Measurements from ENCODE around the gene DAGLA.
"Not testable (repeated sequence)": the region's sequence is repeated elsewhere in the genome, so short reads cannot be mapped to it uniquely, and the experiment has no call there.

DAGLA gene

DNA sequence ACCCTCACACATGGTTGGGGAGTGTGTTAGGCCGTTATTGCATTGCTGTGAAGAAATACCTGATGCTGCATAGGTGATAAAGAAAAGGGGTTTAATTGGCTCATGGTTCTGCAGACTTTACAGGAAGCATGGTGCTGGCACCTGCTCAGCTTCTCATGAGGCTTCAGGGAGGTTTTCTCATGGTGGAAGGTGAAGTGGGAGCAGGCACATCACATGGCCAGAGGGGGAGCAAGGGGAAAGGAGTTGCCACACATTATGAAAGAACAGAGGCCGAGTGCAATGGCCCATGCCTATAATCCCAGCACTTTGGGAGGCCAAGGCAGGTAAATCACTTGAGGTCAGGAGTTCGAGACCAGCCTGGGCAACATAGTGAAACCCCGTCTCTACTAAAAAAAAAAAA, 19.2 kb upstream of the DAGLA start:
- not testable (repeated sequence) for DNase-seq

DNA sequence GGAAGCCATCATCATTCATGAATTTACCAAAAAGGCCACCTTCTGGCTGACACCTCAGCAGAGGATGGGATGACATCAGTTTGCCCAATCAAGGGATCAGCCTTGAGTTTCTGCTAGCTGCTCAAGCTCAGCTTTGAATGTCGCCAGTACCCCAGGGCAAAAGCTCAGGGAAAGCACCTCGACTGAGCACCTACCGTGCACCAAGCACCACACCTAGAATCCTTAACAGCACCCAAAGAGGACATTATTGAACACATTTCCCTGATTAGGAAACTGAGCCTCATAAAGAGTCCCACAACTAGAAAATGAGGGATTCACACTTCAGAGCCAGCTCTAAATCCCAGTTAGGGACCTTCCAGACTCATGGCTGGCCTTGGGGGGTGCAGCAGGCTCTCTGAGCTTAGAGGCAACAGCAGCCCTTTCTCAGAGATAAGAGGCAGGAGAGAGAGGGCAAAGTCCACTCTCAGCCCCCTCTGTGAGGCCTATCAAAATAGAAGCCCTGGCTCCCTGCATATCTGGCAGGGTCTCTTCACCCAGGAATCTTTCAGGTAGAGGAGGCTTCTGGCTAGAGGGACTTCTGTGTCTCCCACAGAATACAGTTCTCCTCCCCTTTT, 13.4 kb upstream of the DAGLA start:
- DNase-seq: no peak

DNA sequence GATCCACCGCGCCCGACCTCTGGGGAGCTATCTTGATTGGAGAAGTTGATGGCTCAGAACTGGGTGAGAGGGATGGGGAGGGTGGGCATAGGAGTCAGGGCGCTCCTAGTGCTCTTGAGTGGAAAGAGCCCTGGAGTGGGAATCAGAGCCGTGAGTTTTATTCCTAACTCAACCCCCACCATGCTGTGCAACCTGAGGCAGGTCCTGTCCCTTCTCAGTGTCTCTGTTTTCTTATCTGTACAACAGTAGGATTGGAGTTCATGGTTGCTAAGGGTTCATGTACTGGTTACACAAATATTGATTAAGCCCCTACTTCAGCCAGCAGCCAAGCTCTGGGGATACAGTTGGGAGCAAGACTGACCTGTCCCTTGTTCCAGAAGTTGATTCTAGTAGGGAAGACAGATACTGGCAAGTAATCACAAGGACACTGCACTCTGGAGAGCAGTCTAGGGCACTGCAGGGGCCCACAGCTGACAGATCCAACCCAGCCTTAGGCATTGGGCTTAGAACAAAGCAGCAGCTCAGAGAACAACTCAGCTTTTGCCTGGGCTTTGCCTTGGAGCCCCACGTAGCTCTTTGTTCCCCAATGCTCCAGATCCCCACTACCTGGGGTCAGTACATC, 12.4 kb upstream of the DAGLA start:
- DNase-seq: no peak

DNA sequence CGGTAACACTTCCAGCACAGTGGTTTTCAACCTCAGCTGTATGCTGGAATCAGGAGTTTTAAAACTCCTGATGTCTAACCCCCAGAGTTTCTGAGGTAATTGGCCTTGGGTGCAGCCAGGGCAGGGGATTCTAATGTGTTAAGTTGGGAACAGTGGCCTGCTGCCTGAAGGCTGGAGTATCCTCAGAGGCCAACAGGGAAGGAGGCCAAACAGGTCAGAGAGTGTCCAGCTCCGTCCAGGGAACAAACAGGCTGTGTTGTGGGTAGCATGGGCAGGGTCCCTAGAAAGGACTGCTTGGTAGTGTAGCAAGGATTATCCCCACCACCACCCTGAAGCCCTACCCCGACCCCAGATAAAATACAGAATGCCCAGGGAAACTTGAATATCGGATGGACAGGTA, 10.8 kb upstream of the DAGLA start:
- DNase-seq: no peak

DNA sequence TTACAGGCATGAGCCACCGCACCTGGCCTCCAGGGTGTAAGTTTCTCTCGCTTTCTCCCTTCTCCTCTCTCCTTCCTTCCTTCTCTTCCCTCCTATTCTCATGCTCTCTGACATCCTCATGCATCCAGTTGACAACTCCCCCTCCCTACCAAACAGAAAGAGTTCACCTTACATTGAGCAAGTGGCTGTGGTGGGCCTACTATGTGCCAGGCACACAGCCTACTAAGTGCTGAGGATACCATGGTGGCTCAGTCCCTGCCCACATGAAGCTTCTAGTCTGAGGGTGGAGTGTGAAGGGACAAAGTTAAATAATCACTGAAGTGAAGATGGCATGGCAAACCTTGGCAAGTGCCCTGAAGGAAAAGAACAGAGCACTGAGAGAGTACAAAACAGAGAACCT, 9.6 kb upstream of the DAGLA start:
- no peak for DNase-seq

DNA sequence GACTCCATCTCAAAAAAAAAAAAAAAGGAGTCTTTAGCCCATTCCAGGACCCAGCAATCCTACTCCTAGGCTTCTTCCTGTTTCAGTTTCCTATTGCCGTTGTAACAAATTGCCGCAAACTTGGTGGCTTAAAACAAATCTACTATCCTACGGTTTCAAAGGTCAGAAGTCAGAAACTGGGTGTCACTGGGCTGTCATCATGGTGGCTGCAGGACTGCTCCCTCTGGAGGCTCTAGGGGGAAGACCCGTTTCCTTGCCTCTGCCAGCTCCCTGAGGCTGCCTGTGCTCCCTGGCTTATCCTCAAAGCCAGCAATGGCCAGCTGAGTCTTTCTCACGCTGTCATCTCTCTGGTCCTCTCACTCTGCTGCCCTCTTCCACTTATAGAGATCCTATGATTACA, 8.7 kb upstream of the DAGLA start:
- DNase-seq: peak; percentile 31

DNA sequence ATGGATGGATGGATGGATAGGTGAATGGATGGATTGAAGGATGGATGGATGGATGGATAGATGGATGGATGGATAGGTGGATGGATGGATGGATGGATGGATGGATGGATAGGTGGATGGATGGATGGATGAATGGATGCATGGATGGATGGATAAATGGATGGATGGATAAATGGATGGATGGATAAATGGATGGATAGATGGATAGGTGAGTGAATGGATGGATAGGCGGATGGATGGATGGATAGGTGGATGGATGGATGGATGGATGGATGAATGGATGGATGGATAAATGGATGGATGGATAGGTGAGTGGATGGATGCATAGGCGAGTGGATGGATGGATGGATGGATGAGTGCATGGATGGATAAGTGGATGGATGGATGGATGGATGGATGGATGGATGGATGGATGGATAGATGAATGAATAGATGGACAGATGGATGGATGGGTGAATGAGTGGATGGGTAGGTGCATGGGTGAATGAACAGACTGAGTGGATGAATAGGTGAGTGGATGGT, 6.2 kb upstream of the DAGLA start:
- not testable (repeated sequence) for DNase-seq

DNA sequence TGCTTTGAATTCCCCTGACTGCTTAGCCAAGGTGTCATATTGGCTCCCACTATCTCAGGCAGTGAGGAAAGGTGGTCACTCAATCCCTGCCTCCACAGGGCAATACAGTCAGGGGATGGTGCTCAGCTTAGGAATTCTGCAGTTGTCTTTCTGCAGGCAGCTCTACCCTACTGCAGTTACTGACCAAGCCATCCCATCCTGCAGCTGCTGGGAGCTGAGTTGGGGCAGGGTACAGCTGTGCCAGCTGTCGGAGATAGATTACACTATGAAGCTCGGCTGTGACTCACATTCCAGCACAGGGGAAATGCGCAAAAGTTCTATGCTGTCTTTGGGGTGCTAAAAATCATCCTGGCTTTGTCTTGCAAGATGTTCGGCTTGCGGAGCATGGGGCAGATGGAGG, 4.4 kb upstream of the DAGLA start:
- no peak for DNase-seq

DNA sequence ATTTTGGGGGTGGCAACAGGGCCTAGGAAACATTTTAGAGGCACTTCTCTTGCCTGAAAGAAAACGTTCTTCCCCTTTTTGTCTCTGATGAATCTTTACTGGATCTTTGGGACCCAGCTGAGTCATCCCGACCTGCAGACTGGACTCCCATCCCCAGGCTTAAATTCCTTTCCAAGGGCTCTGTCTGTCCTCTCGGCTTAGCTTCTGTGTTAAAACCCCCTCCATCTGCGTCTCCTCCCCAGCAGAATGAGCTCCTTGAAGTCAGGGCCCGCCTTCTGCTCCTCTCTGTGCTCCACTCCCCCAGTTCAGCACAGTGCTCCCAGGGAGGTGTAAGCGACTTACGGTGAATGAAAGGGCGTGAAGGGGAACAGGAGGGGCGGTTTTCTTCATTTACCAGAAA, 895 bp upstream of the DAGLA start:
- no peak for DNase-seq

DNA sequence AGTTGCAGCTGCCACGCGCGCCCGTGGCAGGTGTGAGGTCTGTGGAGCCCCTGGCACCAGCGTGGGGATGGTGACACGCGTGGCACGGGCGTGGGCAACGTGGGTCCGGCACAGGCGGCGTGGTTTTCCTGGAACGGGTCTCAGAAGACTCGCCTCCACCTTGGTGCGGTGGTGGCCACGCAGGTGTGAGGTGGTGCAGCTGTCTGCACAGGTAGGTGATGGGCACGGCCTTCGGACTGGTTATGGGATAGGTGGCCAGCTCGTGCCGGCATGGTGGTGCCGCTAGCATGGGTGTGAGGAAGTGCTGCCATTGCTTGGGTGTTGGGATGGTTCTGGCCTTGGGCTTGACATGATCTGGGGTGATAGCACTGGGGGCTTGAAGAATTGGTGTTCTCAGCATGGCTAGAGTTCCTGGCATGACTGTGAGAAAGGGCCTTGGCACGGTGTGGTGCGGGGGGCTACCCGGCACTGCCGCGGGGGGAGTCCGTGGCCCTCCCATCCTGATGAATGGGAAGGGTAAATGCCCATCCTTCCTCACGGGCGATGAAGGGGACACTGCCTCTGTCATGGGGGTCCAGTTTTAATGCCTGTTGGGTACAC, 531 bp downstream of the DAGLA start:
- DNase-seq: no peak

- DNase-seq: no peak
These were observed 2.0 kb downstream of the DAGLA start for GRCh38 chr11:61682093-61682732.

DNA sequence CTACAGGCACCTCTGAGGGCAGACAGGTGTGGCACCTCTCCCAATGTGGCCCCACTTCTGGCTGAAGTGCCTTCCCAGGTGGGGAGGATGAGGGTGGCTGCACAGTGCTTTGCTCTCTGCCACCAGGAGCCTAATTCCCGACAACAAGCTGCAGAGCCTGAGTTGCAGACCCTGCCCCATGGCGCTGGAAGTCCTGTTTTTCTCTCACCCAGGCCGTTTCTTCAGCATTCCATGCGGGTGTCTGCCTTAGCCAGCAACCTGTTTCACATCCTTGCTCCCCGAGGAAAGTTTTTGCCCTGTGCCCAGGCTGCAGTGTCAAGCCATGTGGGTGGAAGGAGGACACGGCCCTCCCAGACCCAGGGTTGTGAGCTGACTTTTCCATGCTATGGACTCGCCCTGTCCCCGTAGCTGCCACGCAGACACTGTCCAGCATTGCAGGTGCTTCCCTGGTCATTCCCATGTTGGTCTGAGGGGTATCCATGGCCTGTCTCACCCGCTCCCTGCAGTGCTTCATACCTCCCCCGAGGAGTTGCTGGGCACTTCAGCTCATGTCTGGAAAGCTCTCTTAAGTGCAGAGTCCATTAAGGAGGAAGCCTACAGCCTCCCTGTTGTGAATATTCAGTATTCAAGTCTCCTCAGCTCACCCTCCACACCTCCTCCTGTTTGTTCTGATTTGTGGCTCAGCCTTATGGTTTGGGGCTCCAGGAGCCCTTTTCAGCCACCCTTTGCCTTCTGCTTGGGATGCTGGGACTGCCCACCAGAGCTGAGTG, 2.9 kb downstream of the DAGLA start:
- no peak for DNase-seq

- DNase-seq: no peak
These were observed 4.0 kb downstream of the DAGLA start for GRCh38 chr11:61683961-61684869.

DNA sequence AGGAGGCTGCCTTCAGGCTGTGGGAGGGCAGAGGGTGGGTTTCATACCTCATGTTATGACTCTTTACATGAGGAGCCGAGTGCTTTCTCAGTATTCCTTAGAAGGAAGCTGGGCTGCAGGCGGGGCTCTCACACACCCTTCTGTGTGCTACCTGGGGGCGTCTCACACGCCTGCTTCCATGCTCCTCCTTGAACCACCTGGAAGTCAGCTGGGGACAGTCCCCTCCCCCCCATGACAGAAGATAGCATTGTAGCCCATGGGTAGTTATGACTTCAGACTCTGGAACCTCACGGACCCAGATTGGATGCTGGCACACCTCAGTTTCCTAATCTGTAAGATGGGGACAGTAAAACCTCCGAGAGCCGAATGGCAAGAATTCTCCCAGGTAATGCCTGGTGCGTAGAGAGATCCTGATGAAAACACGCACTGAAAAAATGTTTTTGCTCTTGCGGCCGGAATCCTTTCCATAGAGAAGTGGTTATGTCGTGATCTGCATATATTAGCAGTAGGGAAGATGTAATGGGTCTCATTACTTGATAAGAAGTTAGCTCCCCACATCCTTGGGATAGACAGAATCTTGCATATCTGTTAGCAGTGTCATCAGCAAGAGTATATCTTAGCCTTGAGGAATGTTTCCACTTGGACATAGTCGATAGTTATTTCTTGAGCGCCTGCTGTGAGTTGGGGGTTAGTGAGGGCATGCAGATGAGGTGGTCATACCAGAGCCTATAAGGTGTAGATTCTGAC, 4.9 kb downstream of the DAGLA start:
- DNase-seq: no peak

DNA sequence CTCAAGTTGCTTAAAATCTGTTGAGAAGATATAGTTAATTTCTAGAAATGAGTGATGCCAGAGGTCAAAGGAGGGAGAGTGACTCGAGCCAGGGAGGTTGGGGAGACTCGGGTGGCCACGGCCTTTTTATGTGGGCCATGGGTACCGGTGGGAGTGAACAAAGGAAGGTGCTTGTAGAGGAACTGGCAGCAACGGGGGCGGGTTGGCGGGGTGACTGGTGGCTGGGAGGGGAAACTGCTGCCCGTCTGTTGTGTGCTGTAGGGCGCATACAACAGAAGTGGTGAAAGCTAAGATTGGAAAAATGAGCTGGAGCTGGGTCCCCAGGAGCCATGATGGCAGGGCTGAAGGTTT, 5.4 kb downstream of the DAGLA start:
- no peak for DNase-seq

DNA sequence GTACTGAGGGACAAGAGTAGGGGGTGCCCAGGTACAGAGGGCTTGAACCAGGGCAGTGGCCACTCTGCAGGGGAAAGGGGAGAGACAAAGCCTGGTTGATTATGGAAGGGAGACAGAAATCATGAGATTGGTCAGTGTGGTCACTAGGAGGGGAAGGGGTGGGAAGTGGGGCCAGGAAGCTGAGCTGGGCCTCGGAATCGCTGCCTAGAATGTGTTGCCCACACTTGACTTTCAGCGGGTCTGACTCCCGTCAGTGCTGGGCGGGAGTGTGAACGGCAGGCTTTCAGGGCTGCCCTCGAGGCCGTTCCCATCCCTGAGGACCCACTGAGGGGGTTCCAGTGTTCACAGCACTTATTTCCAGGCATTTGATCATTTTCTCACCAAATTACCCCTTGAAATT, 5.9 kb downstream of the DAGLA start:
- DNase-seq: no peak

DNA sequence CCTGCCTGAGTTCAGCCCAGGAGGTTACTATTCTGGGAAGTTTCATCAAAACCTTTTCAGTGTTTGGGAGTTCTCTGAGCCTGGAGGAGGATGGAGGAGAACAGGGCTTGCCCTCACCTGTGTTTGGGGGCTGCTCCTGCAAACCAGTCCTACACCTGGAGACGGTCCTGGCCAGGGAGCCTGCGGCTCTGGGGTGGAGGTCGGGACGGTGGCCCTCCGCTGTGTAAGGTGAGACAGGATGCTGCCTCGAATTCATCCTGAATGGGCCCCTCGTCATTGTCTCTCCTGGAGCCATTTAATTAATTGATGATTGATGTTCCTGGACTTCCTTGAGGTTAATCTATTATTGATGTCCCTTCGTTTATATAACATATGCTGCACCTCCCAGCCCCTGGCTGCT, 6.3 kb downstream of the DAGLA start:
- DNase-seq: no peak

- no peak for DNase-seq
These were observed 7.2 kb downstream of the DAGLA start for GRCh38 chr11:61687420-61687819.

GRCh38 chr11:61688365-61689163, 8.4 kb downstream of the DAGLA start:
- no peak for DNase-seq

DNA sequence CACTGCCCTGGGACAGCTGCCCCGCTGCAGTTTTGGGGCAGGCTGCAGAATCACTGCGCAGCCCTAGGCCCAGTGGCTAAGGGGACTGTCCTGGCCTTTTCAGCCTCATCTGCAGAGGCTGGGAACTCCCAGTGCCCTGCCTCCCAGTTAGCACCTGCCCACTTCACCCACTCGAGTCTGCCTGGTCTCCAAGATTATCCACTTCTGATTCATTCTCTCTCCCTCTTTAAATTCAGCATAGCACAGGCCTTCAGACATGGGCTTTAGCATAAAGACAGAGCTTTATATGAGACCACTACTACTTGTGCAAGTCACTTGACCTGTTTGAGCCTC, 8.9 kb downstream of the DAGLA start:
- no peak for DNase-seq
